ENCODE results near the gene IFNG-AS1. TPM values are rescaled to one million over a fixed set of nuclear protein-coding genes. Genes with fewer than 3 reads are reported as not detected.

IFNG-AS1 gene
- total RNA-seq, 1 donor from 2014 or later = 0.49 TPM

DNA sequence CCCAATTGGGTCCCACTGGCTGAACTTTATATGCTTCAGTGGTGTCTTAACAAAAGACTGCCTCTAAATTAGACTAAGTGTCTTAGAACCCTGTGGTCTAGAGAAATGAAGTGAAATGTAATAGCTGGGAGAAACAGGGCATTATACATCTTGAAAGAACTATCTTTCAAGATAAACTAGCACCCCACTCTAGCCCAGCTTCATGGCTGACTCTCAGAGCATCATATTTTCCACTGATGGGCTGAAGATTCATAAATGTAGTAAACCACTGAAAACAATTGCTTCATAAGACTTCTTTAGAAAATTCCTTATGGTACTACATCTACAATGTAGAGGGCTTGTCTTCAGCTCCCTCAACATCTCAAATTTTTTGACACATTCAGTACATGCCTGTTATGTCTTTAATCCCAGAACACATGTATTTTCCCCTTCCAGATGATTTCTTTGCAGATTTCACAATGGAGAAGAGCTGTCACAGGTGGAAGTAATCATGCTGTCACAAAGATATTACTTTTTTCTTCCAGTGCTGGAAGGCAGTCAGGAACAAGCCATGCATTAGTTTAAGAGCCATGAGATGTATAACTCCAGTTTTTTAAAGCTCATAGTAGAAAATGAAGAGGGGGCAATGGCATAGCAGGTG, 48.5 kb downstream of the IFNG-AS1 start:
- no peak for DNase-seq (ENCODE audit: low spot score)

DNA sequence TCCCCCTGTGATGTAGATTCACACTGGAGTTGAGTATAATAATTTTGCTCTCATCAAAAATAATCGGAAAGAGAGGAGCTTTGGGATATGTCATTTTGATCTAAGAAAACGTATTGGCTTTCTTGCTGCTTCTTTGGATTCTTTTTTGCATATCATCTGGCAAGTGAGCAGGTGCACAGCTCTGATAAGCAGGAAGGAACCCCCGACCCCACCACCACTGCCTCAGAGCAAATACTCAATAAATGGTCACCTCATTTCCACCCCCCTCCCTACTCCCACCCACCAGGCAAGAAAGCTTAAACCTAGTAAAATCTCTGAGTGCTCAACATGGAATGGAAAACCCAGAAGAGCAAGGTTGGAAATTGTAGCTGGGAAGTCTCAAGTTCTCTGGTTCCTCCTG, 49.4 kb downstream of the IFNG-AS1 start:
- DNase-seq (ENCODE audit: low spot score) = no peak

DNA sequence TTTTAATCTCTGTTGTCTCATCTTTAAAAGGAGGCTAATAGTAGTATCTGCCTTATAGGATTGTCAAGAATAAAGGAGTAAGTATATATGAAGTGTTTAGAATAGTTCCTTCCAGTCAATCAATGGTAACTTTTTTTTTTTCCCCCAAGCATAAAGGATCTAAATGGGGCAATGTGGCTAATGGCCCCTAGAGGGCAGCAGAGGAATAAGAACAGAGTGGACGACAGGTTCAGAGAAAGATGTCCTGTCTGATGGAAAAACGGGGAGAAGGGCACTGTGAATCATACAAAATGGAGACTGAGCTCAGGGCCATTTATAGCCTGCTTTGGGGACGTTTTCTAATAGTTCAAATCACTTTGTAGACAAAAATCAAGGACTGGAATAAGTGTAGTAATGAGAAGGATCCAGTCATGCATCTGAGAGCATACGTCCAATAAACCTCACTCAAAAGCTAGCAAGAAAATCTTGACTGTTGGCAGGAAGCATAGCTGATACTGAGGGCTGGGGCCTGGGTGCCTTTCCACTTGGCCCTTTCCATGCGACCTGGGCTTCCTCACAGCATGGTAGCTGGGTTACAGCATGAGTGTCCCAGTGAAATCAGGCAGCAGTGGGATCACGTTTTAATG, 51.3 kb downstream of the IFNG-AS1 start:
- peak; percentile 70 for DNase-seq (ENCODE audit: low spot score)

DNA sequence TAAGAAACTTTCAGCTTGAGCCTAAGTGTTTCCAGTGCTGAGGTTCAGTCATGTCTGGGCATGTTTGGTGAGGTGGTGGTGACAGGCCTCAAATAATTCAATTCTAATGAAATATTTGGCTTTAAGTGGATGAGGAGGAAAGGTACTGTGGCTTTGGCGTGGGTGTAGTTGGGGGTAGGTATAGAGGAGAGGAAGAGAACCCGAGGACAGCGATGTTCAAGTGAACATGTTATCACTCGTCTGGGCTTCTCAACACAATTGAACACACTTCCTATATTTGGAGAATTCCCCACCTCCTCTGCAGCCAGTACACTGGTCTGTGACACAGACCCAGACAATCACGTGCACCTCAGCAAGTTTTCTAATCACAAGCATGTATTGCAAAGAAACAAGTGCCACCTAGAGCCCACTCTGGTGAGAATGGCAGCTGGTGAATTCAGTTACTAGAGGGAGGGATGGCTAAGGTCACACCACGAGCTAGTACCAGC, 53.0 kb downstream of the IFNG-AS1 start:
- no peak for DNase-seq (ENCODE audit: low spot score)

DNA sequence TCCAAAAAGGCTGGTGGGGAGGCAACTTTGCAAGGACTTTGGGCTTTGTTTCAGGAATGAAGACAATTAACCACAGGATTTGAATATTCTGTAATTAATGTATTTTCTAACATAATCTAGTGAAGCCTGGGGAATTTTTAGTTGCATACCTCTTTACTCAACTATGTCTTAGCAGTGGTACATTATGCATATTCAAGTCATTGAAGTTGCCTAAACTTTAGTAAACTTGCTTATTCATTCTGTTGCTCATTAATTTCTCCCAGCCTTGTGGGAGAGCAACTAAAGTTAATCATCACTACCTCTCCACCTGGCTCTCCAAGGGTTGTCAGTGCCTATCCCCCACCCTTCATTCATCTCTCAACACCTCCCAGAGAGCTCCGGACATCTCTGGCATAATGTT, 54.2 kb downstream of the IFNG-AS1 start:
- no peak for DNase-seq (ENCODE audit: low spot score)

DNA sequence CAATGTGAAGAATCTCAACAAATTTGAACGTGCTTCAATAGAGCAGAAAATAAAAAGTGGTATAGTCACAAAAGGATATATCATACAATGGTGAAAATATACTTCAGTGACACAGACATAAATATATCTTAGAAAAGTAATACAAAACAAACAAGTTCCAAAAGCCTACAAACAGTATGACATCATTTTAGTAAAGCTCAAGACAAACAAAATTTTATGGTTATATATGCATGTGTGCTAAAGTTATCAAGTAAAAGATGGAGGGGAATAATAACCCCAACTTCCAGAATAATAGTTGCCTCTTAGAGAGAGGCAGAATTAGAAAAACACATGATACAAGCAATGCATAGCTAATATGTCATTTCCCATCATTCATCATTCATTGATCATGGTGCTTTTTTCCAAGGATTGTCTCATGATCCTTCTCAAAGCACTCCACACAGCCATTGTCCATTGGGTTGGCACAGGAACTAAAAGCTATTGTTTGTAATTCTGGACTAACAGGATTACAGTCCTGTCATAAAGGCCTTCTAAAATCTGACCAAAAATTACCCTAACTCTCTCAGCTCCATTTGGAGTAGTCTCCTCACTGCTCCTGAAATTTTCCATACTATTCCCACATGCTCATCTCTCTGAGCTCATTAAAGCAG, 59.5 kb downstream of the IFNG-AS1 start:
- no peak for DNase-seq (ENCODE audit: low spot score)

DNA sequence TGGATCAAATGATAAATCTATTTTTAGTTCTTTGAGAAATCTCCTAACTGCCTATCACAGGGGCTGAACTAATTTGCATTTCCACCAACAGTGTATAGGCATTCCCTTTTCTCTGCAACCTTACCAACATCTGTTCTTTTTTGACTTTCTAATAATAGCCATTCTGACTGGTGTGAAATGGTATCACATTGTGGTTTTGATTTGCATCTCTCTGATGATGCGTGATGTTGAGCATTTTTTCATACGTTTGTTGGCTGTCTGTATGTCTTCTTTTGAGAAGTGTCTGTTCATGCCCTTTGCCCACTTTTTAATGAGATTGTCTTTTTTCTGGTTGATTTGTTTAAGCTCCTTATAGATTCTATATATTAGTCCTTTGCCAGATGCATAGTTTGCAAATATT, 67.1 kb downstream of the IFNG-AS1 start:
- DNase-seq (ENCODE audit: low spot score) = no peak

DNA sequence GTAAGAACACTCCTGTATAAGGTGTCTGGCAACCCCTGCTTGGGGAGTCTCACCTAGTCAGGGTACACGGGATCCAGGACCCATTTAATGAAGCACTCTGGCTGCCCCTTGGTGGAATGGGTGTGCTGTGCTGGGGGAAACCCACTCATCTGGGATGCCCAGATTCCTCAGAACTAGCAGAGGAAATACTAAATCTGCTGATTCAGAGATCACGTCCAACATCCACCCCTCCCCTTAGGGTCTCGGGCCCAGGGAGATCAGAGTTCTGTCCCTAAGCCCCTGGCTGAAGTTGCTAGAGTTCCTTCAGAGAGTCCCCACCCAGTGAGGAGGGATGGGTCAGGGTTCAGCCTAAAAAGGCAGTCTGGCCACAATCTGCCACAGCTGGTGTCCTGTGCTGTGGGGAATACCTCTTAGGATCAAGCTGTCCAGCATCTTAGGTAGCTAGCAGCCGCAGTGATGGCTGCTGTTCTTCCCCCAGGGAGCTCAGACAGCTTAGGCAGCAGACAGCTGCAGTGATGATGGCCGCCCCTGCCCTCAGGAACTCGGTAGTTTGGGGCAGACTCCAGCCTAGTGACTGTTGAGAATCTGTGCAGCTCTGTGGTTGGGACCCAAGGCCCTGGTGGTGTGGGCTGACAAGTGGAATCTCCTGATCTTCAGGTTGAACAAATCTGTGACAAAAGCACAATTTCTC, 74.8 kb downstream of the IFNG-AS1 start:
- no peak for DNase-seq (ENCODE audit: low spot score)

DNA sequence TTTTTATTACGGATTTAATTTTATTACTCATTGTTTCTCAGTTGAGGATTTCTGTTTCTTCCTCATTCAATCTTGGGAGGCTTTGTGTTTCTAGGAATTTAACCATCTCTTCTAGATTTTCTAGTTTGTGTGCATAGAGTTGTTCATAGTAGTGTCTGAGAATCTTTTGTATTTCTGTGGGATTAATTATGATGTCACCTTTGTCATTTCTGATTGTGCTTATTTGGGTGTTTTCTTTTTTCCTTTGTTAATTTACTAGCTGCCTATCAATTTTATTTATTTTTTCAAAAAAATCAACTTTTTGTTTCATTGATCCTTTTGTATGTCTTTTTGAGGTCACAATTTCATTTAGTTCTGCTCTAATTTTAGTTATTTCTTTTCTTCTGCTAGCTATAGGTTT, 75.9 kb downstream of the IFNG-AS1 start:
- no peak for DNase-seq (ENCODE audit: low spot score)

DNA sequence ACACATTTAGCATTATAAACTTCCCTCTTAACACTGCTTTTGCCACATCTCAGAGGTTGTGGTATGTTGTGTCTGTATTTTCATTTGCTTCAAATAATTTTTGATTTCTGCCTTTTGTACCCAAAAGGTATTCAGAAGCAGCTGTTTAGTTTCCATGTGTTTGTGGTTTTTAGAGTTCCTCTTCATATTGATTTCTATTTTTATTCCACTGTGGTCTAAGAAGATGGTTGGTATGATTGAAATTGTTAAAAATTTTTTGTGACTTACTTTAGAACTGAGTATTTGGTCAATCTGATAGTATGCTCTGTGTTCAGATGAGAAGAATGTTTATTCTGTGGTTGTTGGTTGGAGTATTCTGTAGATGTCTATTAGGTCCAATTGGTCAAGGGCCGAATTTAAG, 76.4 kb downstream of the IFNG-AS1 start:
- no peak for DNase-seq (ENCODE audit: low spot score)

DNA sequence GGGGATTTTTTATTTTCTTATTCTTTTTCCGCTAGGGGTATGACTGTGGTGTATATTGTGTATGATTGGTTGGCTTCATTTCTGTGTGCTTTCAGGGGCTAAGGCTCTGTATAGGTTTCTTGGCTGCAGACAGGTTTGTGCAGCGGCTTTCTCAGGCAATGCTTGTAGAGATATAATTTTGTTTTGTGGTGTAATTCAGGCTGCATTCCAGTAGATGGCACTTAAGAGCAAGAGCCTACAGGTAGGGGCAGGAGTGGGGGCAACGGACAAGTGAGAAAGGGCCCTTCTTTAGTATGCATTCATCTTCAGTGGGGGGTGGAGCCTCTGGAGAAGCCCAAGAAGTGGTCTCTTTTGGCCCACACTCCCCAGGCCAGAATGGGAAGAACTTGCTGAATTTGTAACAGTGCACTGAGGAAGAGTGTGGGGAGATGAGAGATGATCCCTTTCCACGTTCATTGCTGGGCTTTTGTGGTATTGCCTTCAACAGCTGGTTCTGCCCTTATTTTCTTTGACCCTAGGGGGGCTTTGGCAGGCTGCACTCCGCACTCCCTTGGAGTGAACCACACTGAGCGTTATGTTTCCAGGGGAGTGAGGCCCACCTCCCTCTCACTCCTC, 78.6 kb downstream of the IFNG-AS1 start:
- DNase-seq (ENCODE audit: low spot score) = no peak

DNA sequence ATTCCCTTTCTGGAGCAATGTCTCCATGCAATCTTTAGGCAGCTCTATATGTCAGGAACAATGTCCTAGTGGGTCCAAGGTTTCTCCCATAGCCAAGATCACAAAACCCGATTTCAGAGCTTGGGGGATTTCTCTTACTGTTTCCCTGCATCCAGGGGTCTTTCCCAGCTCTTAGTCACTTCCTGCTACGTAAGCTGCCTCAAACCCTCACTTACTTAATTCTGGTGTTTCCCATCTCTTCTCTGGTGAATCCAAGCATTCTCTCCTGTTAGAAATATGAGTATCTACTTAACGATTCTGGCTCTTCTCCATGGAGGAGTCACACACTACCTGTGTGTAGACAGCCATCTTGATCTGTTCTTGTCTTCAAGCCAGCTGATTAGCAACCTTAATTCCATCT, 80.0 kb downstream of the IFNG-AS1 start:
- DNase-seq (ENCODE audit: low spot score) = no peak

Other genes starting within 250 kb of the IFNG-AS1 start
- gene IFNG, start 170.3 kb downstream of the IFNG-AS1 start, total RNA-seq = 0.31 TPM
- not detected for gene IL26, start 236.4 kb downstream of the IFNG-AS1 start, total RNA-seq